Stimulated activated CD4-positive, alpha-beta T cell treated with anti-CD3 and anti-CD28 coated beads, Interleukin-12 subunit alpha, Interleukin-12 subunit beta, amount 100 ng/mL, for 4 hours (primary cell): ENCODE data around the gene MPL.
A peak's percentile ranks its signal among the peaks of the same experiment; 100 is the strongest.
"Not testable (repeated sequence)": the region's sequence is repeated elsewhere in the genome, so short reads cannot be mapped to it uniquely, and the experiment has no call there.

ENCODE experiments used
- DNase-seq: peaks from one replicate; pipeline ENCODE4 v3.0.0-alpha.2; 2020

Gene MPL

DNA sequence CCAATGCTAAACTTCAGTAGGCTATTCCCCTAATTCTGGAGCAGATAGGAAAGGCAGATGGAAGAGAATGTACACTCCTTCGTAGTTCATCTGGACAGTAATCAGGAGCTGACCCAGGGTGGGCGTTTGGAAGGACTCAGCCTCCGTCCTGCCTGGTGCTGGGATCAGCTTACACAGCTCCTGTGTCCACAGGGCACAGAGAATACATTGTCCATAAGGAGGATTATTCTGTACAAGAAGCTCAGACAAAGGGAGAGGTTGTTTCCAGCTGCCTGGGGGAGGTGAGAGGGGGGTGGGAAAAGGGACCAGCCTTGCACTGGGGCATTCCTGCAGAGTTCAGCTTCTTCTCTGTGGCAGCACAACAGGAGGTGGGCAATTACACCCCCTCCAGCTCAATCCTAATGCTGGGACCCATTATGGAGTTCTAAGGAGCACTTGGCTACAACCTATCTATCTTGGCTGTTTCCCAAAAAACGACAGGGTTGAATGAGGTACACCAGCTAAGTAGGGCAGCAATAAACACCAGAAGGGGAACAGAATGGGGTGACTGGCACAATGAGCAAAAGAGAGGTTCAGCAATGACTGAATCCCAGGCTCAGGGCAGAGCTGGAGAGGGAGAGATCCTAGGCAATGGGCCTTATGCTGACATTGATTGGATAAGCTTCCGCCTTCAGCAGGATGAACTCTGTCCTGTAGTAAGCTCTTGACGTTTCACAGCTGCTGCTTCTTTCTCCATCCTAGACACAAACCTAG, 44.6 kb downstream of the MPL start:
- DNase-seq = no peak

DNA sequence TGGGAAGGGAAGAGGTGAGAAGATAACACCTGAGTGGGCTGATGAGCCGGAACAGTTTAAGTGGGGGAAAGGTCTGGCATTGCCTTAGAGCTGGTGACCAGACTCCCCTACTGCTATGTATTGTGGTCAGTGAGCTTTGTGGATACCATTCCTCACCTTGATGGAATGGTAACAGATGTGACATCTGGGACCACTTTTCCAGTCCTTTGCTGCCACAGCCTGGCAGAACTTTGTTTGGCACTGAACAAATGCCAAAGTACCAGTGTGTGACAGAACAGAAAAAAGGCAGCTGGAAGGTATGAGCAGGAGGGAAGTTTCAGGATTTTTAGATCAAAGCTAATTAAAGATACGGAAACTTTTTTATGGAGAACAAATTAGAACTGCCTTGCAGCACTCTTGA, 45.8 kb downstream of the MPL start:
- DNase-seq = no peak

DNA sequence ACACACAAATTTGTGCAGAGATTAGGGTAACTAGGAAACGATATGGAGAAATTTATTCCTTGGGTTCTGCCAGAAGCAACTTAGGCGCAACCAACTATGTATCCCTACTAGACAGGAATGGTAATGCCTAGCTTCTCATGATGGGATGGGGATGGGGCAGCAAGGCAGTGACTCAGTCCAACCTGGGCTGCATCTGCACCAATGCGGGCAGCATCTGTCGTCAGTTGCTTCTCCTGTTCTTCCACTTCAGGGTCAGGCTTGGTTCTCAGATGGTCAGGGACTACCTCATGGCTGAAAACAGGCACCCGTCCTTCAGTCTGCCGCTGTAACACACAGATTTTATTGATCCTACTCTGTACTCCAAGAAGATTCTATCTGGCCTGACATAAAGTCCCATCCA, 49.1 kb downstream of the MPL start:
- DNase-seq = no peak

GRCh38 chr1:43387976-43388599, 50.5 kb downstream of the MPL start:
- no peak for DNase-seq

DNA sequence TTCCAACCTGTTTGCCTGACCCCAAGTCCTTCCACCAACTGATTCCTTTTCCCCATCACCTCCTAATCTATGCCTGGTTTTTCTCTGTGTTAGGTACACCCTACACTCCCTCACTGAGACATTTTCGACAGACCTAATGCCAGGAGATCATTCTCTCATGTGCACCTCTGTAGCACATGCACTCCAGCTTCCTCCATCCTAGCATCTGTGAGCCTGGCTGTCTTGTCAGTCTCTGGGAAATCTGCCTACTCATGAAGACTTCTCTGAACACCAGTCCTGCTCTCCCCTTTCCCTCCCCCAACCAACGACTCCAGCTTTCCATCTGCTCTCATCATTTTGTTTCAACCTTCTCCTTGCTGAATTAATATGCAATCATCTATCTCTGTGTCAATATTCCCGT, 51.0 kb downstream of the MPL start:
- DNase-seq = no peak

DNA sequence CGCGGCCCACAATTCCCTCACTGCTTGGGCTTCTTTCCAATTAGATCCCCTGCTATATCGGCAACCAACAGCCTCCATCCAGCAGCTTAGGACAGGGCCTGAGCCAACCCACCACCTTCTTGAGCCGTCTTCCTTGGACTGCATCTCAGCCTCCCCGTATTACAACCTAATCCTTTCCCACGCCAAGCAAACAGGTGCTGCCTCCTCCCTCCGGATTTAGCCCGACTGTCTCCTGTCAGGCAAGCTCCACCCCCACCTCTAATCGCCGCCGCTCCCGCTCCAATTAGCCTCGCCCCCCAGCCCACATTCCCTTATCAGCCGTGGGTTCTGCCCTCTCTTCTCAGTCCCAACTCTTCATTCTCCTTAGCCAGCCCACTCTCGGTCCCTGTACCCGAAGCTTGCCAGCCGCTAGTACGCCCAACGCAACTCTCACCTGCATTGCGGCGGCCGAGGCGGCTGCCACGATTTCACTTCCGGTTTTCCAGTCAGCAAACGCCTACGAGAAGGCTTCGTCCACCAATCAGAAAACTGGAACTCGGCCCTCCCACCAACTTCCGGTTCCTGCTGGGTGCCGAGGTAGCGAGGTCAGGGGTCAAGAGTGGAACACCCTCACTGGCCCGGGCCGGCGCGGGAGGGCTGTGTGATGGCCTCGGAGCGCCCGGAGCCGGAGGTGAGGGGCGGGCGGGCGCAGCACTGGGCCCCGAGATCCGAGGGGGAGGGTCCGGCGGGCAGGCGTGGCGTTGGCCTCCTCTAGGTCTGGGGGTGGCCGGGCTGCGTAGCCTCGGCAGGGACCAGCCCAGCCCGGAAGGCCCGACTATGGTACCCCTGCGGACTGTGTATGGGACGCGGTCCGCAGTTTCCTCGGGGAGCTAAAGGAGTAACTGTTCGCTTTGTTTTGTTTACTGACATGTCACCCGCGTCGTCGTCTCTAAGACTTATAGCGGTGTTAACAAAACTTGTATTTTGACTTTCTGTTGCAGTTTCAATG, 52.0 kb downstream of the MPL start, which contains the start of the genes MED8 and SZT2:
TSS of gene MED8 (minus strand) at position 475 of the 988 bp plus-strand sequence. CDS start at position 439, 36 bp downstream.
TSS of gene SZT2 (plus strand) at position 574 of the 988 bp plus-strand sequence. CDS start at position 644, 70 bp downstream.
- peak; percentile 88 for DNase-seq

DNA sequence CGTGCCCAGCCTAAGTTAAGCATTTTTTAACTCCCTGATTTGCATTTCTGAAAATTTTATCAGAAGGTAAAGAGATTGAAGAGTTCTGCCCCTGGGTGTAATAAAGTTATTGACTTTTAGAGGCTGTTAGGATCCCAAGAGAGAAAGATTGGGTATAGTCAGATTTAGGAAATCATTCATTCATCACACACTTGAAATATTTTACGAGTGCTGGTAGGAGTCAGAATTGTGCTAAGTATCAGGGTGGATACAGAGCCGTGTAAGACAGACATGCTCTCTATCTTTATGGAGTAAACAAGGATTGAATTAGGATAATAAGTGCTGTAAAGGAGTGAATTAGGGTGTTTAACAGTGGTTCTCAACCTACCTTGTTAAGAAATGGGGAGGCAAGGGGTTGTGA, 55.1 kb downstream of the MPL start:
- no peak for DNase-seq

DNA sequence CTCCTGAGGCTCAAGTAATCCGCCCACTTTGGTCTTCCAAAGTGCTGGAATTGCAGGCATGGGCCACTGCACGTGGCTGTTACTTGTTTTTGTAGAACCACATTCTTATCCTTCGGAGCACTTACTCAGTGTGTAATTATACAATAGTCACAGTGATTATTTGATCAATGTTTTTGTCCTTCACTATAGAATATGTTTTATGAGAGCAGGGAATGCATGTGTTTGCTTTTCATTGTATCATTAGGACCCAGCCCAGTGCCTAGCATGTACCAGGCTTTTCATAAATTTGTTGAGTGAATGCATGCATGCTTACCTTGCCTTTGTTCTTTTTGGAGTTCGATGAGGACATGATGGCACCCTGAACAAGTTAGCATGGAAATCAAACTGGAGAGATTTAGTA, 57.9 kb downstream of the MPL start:
- no peak for DNase-seq

DNA sequence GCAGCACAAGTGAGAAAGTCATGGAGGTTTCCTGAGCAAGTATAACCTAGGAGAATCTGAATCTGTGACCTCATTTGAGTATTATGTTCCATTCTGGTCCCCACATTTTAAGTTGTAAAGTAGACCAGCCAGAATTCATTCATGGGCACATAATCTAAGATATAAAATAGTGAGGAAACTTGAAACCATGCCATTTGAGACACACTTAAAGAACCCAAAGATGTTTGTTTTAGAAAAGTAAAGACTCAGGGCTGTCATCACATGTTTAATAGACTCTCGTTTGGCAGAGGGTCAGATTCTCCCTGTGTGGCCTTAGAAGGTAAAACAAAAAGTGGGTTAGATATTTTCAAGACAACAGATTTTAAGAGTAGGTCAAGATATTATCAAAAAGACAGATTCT, 58.4 kb downstream of the MPL start:
- DNase-seq = no peak

DNA sequence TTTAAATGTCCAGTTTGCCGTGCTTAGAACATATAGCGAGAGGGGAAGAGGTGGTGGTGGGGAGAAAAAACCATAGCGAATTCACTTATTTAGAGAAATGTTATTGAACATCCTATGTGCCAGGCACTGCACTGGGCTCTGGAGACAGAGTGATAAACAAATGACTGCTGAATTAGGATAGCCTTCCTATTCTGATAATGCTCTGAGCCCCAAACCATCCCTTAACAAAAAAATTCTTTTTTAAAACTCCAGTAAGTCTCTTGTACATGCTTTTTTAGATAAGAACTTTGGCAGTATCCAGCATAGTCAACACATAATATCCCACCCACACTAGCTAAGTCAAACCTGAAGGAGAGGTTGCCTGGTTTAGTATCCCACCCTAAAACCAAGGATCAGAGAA, 60.6 kb downstream of the MPL start:
- no peak for DNase-seq

GRCh38 chr1:43400441-43400840, 62.8 kb downstream of the MPL start:
- DNase-seq = not testable (repeated sequence)

DNA sequence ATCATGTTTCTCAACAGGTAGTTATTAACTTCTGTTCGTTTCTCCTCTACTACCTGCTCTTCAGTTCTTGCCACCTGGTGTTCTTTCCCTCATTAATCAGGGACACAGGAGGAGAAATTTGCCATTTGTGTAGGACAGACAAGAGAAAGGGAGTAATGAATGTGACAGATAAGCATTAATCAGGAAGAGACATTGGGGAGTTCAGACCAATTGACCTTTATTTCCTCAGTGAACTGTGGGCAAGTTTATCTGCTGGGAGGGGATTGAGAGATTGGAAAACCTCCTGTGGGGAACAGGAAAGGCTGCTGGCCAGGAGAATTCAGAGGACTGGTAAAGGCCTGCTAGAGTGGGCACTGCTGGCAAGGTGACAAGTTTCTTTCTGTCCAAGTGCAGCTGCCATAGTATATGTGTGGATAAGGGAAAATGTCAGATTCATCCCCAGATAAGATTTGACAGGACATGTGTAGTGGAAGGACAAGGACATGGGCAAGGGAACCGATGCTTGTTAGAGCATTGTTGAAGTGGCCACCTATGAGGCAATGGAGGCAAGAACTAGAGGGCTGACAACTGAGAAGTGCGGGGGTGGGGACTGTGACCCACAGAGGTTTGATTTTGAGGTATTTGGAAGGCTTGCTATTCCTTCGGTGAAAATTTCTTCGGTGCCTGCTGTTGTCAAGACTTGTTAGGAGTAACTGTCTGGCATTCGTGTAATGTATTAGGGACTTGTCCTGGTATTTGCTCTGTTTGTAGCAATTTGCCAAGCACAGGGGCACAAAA, 64.7 kb downstream of the MPL start:
- DNase-seq = no peak
